Stimulated activated naive CD8-positive, alpha-beta T cell treated with anti-CD3 and anti-CD28 coated beads, Interleukin-15, Interleukin-2, amounts not matched to agents 100 U/mL and 50 U/mL, for 24 hours (primary cell): ENCODE measurements around the gene POLR1G.
"Not testable (repeated sequence)": the region's sequence is repeated elsewhere in the genome, so short reads cannot be mapped to it uniquely, and the experiment has no call there.

Experiments
- ATAC-seq: fragments of 150-1000 bp; cut with Tn5 transposase; one replicate; pipeline ENCODE4 v1.10.0; 2021
- DNase-seq: peaks from one replicate; pipeline ENCODE4 v3.0.0; 2021

POLR1G gene

GRCh38 chr19:45421947-45422498, 15.6 kb downstream of the POLR1G start:
- no peak for ATAC-seq
- no peak for DNase-seq

GRCh38 chr19:45423033-45423588, 16.7 kb downstream of the POLR1G start:
- DNase-seq = no peak
- ATAC-seq = no peak

GRCh38 chr19:45423589-45424190, 17.2 kb downstream of the POLR1G start, which contains the start of gene ERCC1:
Gene ERCC1 (minus strand): TSS chr19:45423917. CDS start chr19:45423374, 543 bp downstream.
- peak; percentile 79 for ATAC-seq
- DNase-seq = peak; percentile 95

GRCh38 chr19:45424191-45425058, 18.0 kb downstream of the POLR1G start:
- DNase-seq = peak; percentile 66
- peak; percentile 71 for ATAC-seq

GRCh38 chr19:45428384-45429231, 22.2 kb downstream of the POLR1G start:
- no peak for ATAC-seq
- peak; percentile 51 for DNase-seq

GRCh38 chr19:45429896-45430295, 23.5 kb downstream of the POLR1G start:
- not testable (repeated sequence) for ATAC-seq, DNase-seq

- ATAC-seq, DNase-seq: not testable (repeated sequence)
These were observed 24.6 kb downstream of the POLR1G start for GRCh38 chr19:45431008-45431407.

GRCh38 chr19:45432543-45432942, 26.1 kb downstream of the POLR1G start:
- not testable (repeated sequence) for ATAC-seq, DNase-seq

GRCh38 chr19:45437328-45437727, 30.9 kb downstream of the POLR1G start:
- no peak for DNase-seq
- no peak for ATAC-seq

- DNase-seq (no peak), ATAC-seq (no peak)
These were observed 32.7 kb downstream of the POLR1G start for GRCh38 chr19:45439190-45439568.

- DNase-seq (peak; percentile 87), ATAC-seq (peak; percentile 68)
These were observed 33.3 kb downstream of the POLR1G start for GRCh38 chr19:45439569-45440258.

GRCh38 chr19:45440259-45440638, 33.8 kb downstream of the POLR1G start:
- ATAC-seq (no peak), DNase-seq (no peak)

GRCh38 chr19:45440873-45441654, 34.6 kb downstream of the POLR1G start:
- DNase-seq = no peak
- no peak for ATAC-seq

- no peak for ATAC-seq
- no peak for DNase-seq
These were observed 35.9 kb downstream of the POLR1G start for GRCh38 chr19:45442408-45442777.

- ATAC-seq (peak; percentile 7), DNase-seq (peak; percentile 57)
These were observed 36.5 kb downstream of the POLR1G start for GRCh38 chr19:45442778-45443461.

- peak; percentile 33 for ATAC-seq
- DNase-seq = peak; percentile 73
These were observed 37.2 kb downstream of the POLR1G start for GRCh38 chr19:45443462-45444317.

- ATAC-seq = peak; percentile 53
- peak; percentile 88 for DNase-seq
These were observed 38.0 kb downstream of the POLR1G start for GRCh38 chr19:45444318-45445041.

GRCh38 chr19:45445139-45445538, 38.7 kb downstream of the POLR1G start:
- DNase-seq (no peak), ATAC-seq (no peak)
